ENCODE data around the gene NSA2.

Gene NSA2

DNA sequence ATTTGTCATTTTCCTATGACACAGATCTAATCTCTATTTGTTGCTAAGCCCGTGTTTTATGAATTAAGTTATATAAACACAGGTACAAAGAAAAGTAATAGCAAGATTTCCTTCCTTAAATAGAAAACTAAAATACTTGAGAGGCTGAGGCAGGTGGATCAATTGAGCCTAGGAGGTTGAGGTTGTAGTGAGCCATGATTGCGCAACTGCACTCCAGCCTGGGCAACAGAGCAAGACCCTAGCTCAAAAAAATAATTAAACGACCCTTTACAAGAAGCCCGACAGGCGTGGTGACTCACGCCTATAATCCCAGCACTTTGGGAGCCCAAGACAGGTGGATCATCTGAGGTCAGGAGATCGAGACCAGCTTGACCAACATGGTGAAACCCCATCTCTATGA, 62.4 kb downstream of the NSA2 start:
- no peak overlapping the region for H3K4me3 ChIP-seq (ENCODE audit: low read depth, low read length)
- DNase-seq (ENCODE audit: low read depth) = no peak
- no peak for TF ChIP-seq MYC (IDR thresholded peaks at IDR 0.05; ENCODE audit: low read depth, low read length)
- TF ChIP-seq, protein P1, sequence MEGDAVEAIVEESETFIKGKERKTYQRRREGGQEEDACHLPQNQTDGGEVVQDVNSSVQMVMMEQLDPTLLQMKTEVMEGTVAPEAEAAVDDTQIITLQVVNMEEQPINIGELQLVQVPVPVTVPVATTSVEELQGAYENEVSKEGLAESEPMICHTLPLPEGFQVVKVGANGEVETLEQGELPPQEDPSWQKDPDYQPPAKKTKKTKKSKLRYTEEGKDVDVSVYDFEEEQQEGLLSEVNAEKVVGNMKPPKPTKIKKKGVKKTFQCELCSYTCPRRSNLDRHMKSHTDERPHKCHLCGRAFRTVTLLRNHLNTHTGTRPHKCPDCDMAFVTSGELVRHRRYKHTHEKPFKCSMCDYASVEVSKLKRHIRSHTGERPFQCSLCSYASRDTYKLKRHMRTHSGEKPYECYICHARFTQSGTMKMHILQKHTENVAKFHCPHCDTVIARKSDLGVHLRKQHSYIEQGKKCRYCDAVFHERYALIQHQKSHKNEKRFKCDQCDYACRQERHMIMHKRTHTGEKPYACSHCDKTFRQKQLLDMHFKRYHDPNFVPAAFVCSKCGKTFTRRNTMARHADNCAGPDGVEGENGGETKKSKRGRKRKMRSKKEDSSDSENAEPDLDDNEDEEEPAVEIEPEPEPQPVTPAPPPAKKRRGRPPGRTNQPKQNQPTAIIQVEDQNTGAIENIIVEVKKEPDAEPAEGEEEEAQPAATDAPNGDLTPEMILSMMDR (IDR thresholded peaks at IDR 0.05; ENCODE audit: low read depth, low read length) = no peak
- TF ChIP-seq POLR2A (IDR thresholded peaks at IDR 0.05; ENCODE audit: extremely low read depth, insufficient read length) = no peak
- TF ChIP-seq, protein P2, sequence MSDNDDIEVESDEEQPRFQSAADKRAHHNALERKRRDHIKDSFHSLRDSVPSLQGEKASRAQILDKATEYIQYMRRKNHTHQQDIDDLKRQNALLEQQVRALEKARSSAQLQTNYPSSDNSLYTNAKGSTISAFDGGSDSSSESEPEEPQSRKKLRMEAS (IDR thresholded peaks at IDR 0.05; ENCODE audit: low read depth, low read length) = no peak
